Heart right ventricle (tissue), 16 donors: ENCODE results near the gene IKBKE. TPM values are rescaled to one million over a fixed set of nuclear protein-coding genes. Genes with fewer than 3 reads are reported as not detected.

Source experiments
- ATAC-seq, 8 donors: fragments of 200-7000 bp; cut with Tn5 transposase; one replicate each; pipeline ENCODE4 v1.9.1; 2020; ENCODE audit warnings: mild to moderate bottlenecking in 8 of 8, moderate library complexity in 8 of 8, moderate number of reproducible peaks in 1 of 8
- DNase-seq, 2 donors: peaks; one replicate each; pipeline ENCODE4 v3.0.0-alpha.2; 2020
- H3K27ac ChIP-seq, 10 donors: fragments of 200-600 bp; sonication (generic) in 2 of 10; one replicate each; pipeline versions ENCODE4 v1.5.0 to v1.8.0; 2020 to 2022; ENCODE audit warnings: mild to moderate bottlenecking in 3 of 10
- H3K27me3 ChIP-seq, 7 donors: fragments of 200-600 bp; one replicate each; pipeline ENCODE4 v1.8.0; 2021 to 2022; ENCODE audit warnings: mild to moderate bottlenecking in 2 of 7
- H3K36me3 ChIP-seq, 9 donors: fragments of 200-600 bp; sonication (generic) in 1 of 9; one replicate each; pipeline versions ENCODE4 v1.5.0 to v1.8.0; 2020 to 2022; ENCODE audit warnings: mild to moderate bottlenecking in 2 of 9
- H3K4me1 ChIP-seq, 9 donors: fragments of 200-600 bp; sonication (generic) in 1 of 9; one replicate each; pipeline versions ENCODE4 v1.5.0 to v1.8.0; 2020 to 2022; ENCODE audit warnings: mild to moderate bottlenecking in 4 of 9
- H3K4me3 ChIP-seq, 10 donors: fragments of 200-600 bp; sonication (generic) in 2 of 10; one replicate each; pipeline versions ENCODE4 v1.5.0 to v1.8.0; 2020 to 2022; ENCODE audit warnings: mild to moderate bottlenecking in 7 of 10, moderate library complexity in 2 of 10
- H3K9me3 ChIP-seq, 11 donors: fragments of 200-600 bp in 10 of 11; sonication (generic) in 2 of 11; one replicate each; pipeline versions ENCODE4 v1.5.0 to v1.8.0; 2013 to 2022; ENCODE audit warnings: mild to moderate bottlenecking in 2 of 11, control low read depth in 1 of 11, moderate library complexity in 1 of 11
- WGBS, 2 donors: extraction: QIAGEN DNeasy Blood & Tissue Kit; methylation state at CpG; one replicate each; pipeline ENCODE4 v1.1.7; 2013; ENCODE audit warnings: inconsistent platforms in 1 of 2; 5-methylcytosine and 5-hydroxymethylcytosine counted together
- intact Hi-C, 10 donors: fragments of 100-400 bp; cut with DNase I; formaldehyde crosslinking; loops; one replicate each; pipeline versions ENCODE4 v1.11.1 to v1.14.2; 2022
- polyA plus RNA-seq, 2 donors: library from polyadenylated mRNA; stranded (reverse); fragments of 200-250 nt; gene quantifications; one replicate each; pipeline ENCODE4 v1.2.3, GENCODE V29; 2013
- total RNA-seq, 10 donors: library from RNA; stranded (reverse); fragmentation: NEBNext Ultra II Directional in 3 of 10; extraction: Animal tissue kit (Norgen Biotek cat#: 25700) in 3 of 10; gene quantifications; one replicate each; pipeline versions ENCODE4 v1.2.1 to v1.2.4, GENCODE V29; 2021 to 2023
- TF ChIP-seq, protein P1 (sequence below), 9 donors: fragments of 200-600 bp; sonication (generic) in 2 of 9; IDR thresholded peaks; one replicate each; pipeline versions ENCODE4 v1.5.0 to v1.8.0; 2021 to 2022; ENCODE audit warnings: antibody characterized with exemption in 9 of 9, mild to moderate bottlenecking in 5 of 9, moderate library complexity in 1 of 9
- donor health status: Arrhythmogenic right ventricular cardiomyopathy.
- donor health status: ischemic (EF 13 %, LVEDD 7.1; RV severe dilation, severe dysfunction).
- donor health status: healthy with polysubstance abuse.
- donor health status: DM: no; HTN: yes; CAD: no.
- donor health status: DM: no; HTN: no; CAD: no.
- donor health status: ischemic (EF 25% LVEDD 6.9; RV normal size, moderate dysfunction).
- donor health status: ischemic (EF 25% LVEDD 5.7; RV mildly dilated, moderate dysfunction).
- donor health status: healthy.
- donor health status: DM: yes; HTN: yes; CAD: no.
- donor health status: Ischemic cardiomyopathy.
- donor health status: ischemic (EF 35%, LVEDD 5.7; RV mildly dilated, moderate dysfunction).
- donor health status: nonischemic (EF 11% LVEDD 7.7; RV severe dilation, severe dysfunction).
- donor health status: DM: yes; HTN: yes; CAD: no.
- donor health status: PGD.
- donor health status: ischemic (EF 29% LVEDD 5.4; RV normal size, mild dysfunction).
- donor health status: nonischemic (EF 23%, LVEDD 6.1; RV moderate dilation, normal function).

Gene IKBKE
- total and polyA plus RNA-seq, 12 donors: 0.29 to 5.4 (median 0.79) TPM

DNA sequence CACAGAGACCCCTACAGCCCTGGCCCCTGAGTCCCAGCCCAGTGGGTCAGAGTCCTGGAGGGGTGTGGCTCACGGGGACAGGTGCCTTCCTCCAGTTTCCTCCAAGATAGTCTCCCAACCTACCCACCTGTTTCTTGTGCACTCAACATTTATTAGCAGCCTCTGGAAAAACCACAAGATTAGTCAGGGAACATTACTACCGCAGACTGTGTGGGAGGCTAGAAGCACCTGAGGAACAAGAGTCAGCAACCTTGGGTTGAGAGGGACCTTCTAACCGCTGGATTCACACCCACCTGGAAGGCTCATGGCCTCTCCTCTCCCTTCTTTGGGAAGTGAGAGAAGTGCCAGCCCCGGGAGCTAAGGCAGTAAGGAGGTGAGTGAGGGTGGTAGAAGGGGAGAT, 22.5 kb upstream of the IKBKE start:
- intact Hi-C loops: loop anchor here in 1 of 10 donors (2.0 kb wide), 1 partner anchor 15 kb away; no protein-coding TSS in a partner anchor
- no peak overlapping the region for H3K4me3 ChIP-seq
- H3K36me3 ChIP-seq: peaks cover 0 to 100% (median 23%) of the 10 kb centered on the region in 9 donors
- TF ChIP-seq, protein P1, sequence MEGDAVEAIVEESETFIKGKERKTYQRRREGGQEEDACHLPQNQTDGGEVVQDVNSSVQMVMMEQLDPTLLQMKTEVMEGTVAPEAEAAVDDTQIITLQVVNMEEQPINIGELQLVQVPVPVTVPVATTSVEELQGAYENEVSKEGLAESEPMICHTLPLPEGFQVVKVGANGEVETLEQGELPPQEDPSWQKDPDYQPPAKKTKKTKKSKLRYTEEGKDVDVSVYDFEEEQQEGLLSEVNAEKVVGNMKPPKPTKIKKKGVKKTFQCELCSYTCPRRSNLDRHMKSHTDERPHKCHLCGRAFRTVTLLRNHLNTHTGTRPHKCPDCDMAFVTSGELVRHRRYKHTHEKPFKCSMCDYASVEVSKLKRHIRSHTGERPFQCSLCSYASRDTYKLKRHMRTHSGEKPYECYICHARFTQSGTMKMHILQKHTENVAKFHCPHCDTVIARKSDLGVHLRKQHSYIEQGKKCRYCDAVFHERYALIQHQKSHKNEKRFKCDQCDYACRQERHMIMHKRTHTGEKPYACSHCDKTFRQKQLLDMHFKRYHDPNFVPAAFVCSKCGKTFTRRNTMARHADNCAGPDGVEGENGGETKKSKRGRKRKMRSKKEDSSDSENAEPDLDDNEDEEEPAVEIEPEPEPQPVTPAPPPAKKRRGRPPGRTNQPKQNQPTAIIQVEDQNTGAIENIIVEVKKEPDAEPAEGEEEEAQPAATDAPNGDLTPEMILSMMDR (IDR thresholded peaks at IDR 0.05): no peak
- ATAC-seq: no peak
- H3K27ac ChIP-seq: no peak overlapping the region
- whole genome bisulfite sequencing, 2 donors: 98 to 99% methylated on average over 4 of the region's 4 CpGs
- no peak for DNase-seq
- no peaks in the 10 kb centered on the region for H3K27me3 ChIP-seq
- H3K9me3 ChIP-seq: no peaks in the 10 kb centered on the region
- H3K4me1 ChIP-seq: peaks cover 4 to 25% (median 19%) of the 10 kb centered on the region in 9 donors

DNA sequence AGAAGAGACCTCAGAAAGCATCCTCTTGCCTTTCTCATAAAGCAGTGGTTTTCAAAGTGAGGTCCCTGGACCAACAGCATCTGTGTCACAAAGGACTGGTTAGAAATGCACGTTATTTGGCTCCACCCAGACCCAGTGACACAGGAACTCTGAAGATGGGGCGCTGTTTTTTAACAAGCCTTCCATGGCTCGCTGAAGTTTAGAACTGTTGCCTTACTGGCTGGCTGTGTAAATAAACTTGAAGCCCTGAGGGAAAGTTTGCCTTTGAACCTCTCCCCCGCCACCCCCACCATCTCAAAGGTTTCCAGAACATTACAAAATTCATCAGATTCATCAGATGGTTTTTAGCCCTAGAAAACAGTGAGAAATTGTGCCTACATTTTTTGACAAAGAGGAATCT, 21.8 kb upstream of the IKBKE start:
- H3K36me3 ChIP-seq: peaks cover 0 to 100% (median 23%) of the 10 kb centered on the region in 9 donors
- TF ChIP-seq, protein P1 (IDR thresholded peaks at IDR 0.05): no peak
- intact Hi-C loops: no loop called here
- no peaks in the 10 kb centered on the region for H3K27me3 ChIP-seq
- WGBS, 2 donors: 94% methylated on average over 4 of the region's 4 CpGs
- ATAC-seq: no peak
- H3K4me1 ChIP-seq: peaks cover 4 to 25% (median 19%) of the 10 kb centered on the region in 9 donors
- H3K9me3 ChIP-seq: no peaks in the 10 kb centered on the region
- DNase-seq: no peak
- no peak overlapping the region for H3K4me3 ChIP-seq
- no peak overlapping the region for H3K27ac ChIP-seq

DNA sequence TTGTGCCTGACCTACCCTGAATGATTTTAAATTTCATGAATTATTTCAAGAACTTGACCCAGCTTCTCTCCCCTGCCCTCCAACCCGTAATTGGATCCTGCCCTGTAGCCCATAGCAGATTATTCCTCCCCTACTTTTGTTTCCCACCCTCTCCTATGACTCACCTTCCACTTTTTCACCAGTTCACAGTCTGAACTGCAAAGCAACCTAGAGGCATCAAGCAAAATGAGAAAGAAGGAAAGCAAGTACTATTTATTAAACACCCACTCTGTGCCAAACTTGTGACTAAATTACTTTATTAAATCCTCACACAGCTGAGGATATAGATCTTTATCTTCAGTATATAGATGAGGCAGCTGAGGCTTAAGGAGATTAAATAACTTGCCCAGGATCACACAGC, 20.7 kb upstream of the IKBKE start:
- Histone ChIP-seq H3K27me3 (no peaks in the 10 kb centered on the region), H3K36me3 (peaks cover 0 to 100% (median 23%) of the 10 kb centered on the region in 9 donors), H3K4me1 (peaks cover 4 to 20% (median 17%) of the 10 kb centered on the region in 9 donors), H3K9me3 (no peaks in the 10 kb centered on the region), H3K27ac (no peak overlapping the region), H3K4me3 (no peak overlapping the region)
- intact Hi-C loops: no loop called here
- DNase-seq: no peak
- 89 to 100% methylated on average over 1 of the region's 1 CpG for whole genome bisulfite sequencing, 2 donors
- TF ChIP-seq, protein P1 (IDR thresholded peaks at IDR 0.05): no peak
- no peak for ATAC-seq

DNA sequence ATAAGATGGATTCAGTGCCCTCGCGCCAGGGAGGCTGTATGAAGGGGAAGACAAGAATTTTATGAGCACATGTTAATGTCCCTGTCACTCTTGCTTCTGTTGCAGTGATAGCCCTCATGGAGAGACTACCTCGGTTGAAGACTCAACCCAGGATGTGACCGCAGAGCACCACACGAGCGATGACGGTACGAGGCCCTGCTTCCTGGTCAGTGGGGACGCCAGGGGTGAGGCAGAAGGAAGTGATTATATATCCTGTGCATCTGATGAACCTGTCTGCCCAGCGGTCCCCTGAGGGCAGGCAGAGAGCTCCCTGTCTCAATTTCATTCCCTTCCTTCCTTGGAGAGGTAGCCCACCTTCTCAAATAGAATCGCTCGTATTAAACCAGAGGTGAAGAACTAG, 20.0 kb upstream of the IKBKE start:
- WGBS, 2 donors: 82 to 89% methylated on average over 12 of the region's 12 CpGs
- Histone ChIP-seq H3K4me3 (no peak overlapping the region), H3K9me3 (no peaks in the 10 kb centered on the region), H3K4me1 (peaks cover 5 to 16% (median 10%) of the 10 kb centered on the region in 9 donors), H3K27ac (no peak overlapping the region), H3K27me3 (no peaks in the 10 kb centered on the region), H3K36me3 (peaks cover 0 to 100% (median 23%) of the 10 kb centered on the region in 9 donors)
- no peak for ATAC-seq
- intact Hi-C loops: no loop called here
- TF ChIP-seq, protein P1 (IDR thresholded peaks at IDR 0.05): no peak
- DNase-seq: no peak
